Stimulated activated CD4-positive, alpha-beta T cell treated with anti-CD3 and anti-CD28 coated beads, Interleukin-15, amount 100 ng/mL, for 48 hours (primary cell): ENCODE data around the gene NCK2.
A peak's percentile ranks its signal among the peaks of the same experiment; 100 is the strongest.

Source experiments
- DNase-seq, 2 donors: peaks; one replicate each; pipeline ENCODE4 v3.0.0-alpha.2; 2020; ENCODE audit warnings: low read depth in 2 of 2

Gene NCK2

GRCh38 chr2:105736145-105736544 is 8.6 kb upstream of the NCK2 start:
- DNase-seq, result no peak

GRCh38 chr2:105737980-105738657 is 6.6 kb upstream of the NCK2 start:
- no peak for DNase-seq

GRCh38 chr2:105738658-105739241 is 6.0 kb upstream of the NCK2 start:
- no peak for DNase-seq

- DNase-seq, result no peak
These were observed 5.3 kb upstream of the NCK2 start for GRCh38 chr2:105739426-105739825.

GRCh38 chr2:105739944-105740530 is 4.7 kb upstream of the NCK2 start:
- no peak for DNase-seq

- DNase-seq, result no peak
These were observed 3.5 kb upstream of the NCK2 start for GRCh38 chr2:105741174-105741573.

GRCh38 chr2:105741617-105742016 is 3.1 kb upstream of the NCK2 start:
- no peak for DNase-seq

GRCh38 chr2:105744091-105744908 is 412 bp upstream of the NCK2 start:
- DNase-seq, result peak in 1 of 2 donors; percentile 62

GRCh38 chr2:105746177-105747080 is 1.7 kb downstream of the NCK2 start:
- peak; percentile 90 to 93 for DNase-seq

GRCh38 chr2:105747254-105747894 is 2.7 kb downstream of the NCK2 start:
- no peak for DNase-seq

GRCh38 chr2:105747991-105748390 is 3.3 kb downstream of the NCK2 start:
- DNase-seq, result no peak

- no peak for DNase-seq
These were observed 3.9 kb downstream of the NCK2 start for GRCh38 chr2:105748566-105748965.

GRCh38 chr2:105749583-105750400 is 5.1 kb downstream of the NCK2 start:
- peak in 1 of 2 donors; percentile 44 for DNase-seq

GRCh38 chr2:105750735-105751134 is 6.0 kb downstream of the NCK2 start:
- no peak for DNase-seq

- DNase-seq, result no peak
These were observed 6.6 kb downstream of the NCK2 start for GRCh38 chr2:105751272-105751671.

- DNase-seq, result no peak
These were observed 8.1 kb downstream of the NCK2 start for GRCh38 chr2:105752691-105753358.

- no peak for DNase-seq
These were observed 8.7 kb downstream of the NCK2 start for GRCh38 chr2:105753380-105753779.

- DNase-seq, result peak in 1 of 2 donors; percentile 52
These were observed 9.3 kb downstream of the NCK2 start for GRCh38 chr2:105754011-105754410.

- DNase-seq, result no peak
These were observed 10.3 kb downstream of the NCK2 start for GRCh38 chr2:105754994-105755393.
